Breast epithelium (tissue), 4 donors: ENCODE data around the gene APOO. TPM values are rescaled to one million over a fixed set of nuclear protein-coding genes. Genes with fewer than 3 reads are reported as not detected.

Experiments used
- DNase-seq, 2 donors: peaks; one replicate each; pipeline ENCODE4 v3.0.0-alpha.2; 2019; ENCODE audit warnings: low spot score in 2 of 2
- H3K27ac ChIP-seq, 2 donors: fragments of 200-600 bp; sonication (generic) in 1 of 2; one replicate each; pipeline ENCODE4 v1.5.1; 2016 to 2019; ENCODE audit warnings: mild to moderate bottlenecking in 1 of 2
- H3K27me3 ChIP-seq, 2 donors: fragments of 200-600 bp; sonication (generic) in 1 of 2; one replicate each; pipeline versions ENCODE4 v1.5.1 to v1.6.0; 2017 to 2019; ENCODE audit warnings: control low read depth in 1 of 2, mild to moderate bottlenecking in 1 of 2
- H3K36me3 ChIP-seq: fragments of 200-600 bp; one replicate; pipeline ENCODE4 v1.5.1; 2019
- H3K4me1 ChIP-seq, 2 donors: fragments of 200-600 bp; sonication (generic); one replicate each; pipeline ENCODE4 v1.5.1; 2016 to 2019; ENCODE audit warnings: control low read depth in 1 of 2
- H3K4me3 ChIP-seq, 3 donors: fragments of 200-600 bp; sonication (generic); 1 replicate in 2 of 3; 2 replicates in 1 of 3; pipeline ENCODE4 v1.5.1; 2016 to 2019; ENCODE audit warnings: mild to moderate bottlenecking in 3 of 3, moderate library complexity in 2 of 3
- H3K9me3 ChIP-seq, 2 donors: fragments of 200-600 bp; sonication (generic) in 1 of 2; one replicate each; pipeline ENCODE4 v1.5.1; 2016 to 2019; ENCODE audit warnings: control low read depth in 1 of 2
- POLR2A ChIP-seq: fragments of 450-650 bp; IDR thresholded peaks from one replicate; pipeline ENCODE4 v1.6.1; 2016; ENCODE audit warnings: antibody characterized with exemption, mild to moderate bottlenecking, moderate library complexity
- POLR2AphosphoS5 ChIP-seq, 3 donors: sonication (generic); formaldehyde crosslinking; IDR thresholded peaks; one replicate each; pipeline ENCODE4 v1.6.1; 2017; ENCODE audit warnings: antibody characterized with exemption in 3 of 3
- intact Hi-C: fragments of 100-400 bp; cut with DNase I; formaldehyde crosslinking; loops from one replicate; pipeline ENCODE4 v1.15.1; 2023; ENCODE audit warnings: low total_unique reads
- total RNA-seq, 3 donors: library from RNA; depleted of rRNA; stranded (reverse); fragments of >200 nt; gene quantifications; one replicate each; pipeline ENCODE4 v1.1.0, GENCODE V29; 2016
- TF ChIP-seq, protein P1 (sequence below), 3 donors: fragments of 450-650 bp; IDR thresholded peaks; one replicate each; pipeline ENCODE4 v1.5.1; 2016 to 2017; ENCODE audit warnings: antibody characterized with exemption in 3 of 3, mild to moderate bottlenecking in 3 of 3, moderate library complexity in 3 of 3

APOO gene
- total RNA-seq, 3 donors from 2014 or later = 5.8 to 16.7 (median 16.1) TPM

DNA sequence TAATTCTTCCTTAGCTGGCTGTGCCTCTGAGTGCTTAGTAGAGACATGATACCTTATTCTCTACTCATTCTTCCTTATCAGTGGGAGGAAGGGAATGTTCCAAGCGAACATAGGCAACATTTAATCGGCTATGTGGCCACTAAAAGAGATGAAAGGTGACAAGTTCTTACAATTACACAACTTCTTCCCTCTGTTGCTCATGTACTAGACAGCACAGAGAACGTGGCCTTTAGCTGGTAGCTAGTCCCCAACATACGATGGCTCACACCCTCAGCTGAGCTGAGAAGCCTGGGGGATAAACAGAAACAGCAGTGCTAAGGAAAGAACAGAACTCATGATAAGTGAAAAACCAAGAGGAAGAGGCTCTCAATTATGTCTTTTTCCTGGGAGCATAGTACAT is 52.2 kb downstream of the APOO start:
- H3K4me1 ChIP-seq = no peaks in the 10 kb centered on the region
- H3K27me3 ChIP-seq = peaks cover 0 to 19% of the 10 kb centered on the region in 2 donors
- intact Hi-C loops = no loop called here
- no peak overlapping the region for H3K27ac ChIP-seq
- no peak for TF ChIP-seq POLR2A
- TF ChIP-seq, protein P1, sequence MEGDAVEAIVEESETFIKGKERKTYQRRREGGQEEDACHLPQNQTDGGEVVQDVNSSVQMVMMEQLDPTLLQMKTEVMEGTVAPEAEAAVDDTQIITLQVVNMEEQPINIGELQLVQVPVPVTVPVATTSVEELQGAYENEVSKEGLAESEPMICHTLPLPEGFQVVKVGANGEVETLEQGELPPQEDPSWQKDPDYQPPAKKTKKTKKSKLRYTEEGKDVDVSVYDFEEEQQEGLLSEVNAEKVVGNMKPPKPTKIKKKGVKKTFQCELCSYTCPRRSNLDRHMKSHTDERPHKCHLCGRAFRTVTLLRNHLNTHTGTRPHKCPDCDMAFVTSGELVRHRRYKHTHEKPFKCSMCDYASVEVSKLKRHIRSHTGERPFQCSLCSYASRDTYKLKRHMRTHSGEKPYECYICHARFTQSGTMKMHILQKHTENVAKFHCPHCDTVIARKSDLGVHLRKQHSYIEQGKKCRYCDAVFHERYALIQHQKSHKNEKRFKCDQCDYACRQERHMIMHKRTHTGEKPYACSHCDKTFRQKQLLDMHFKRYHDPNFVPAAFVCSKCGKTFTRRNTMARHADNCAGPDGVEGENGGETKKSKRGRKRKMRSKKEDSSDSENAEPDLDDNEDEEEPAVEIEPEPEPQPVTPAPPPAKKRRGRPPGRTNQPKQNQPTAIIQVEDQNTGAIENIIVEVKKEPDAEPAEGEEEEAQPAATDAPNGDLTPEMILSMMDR (IDR thresholded peaks at IDR 0.05) = no peak
- no peak for TF ChIP-seq POLR2AphosphoS5 (IDR thresholded peaks at IDR 0.05)
- no peak overlapping the region for H3K4me3 ChIP-seq
- no peak for DNase-seq
- no peaks in the 10 kb centered on the region for H3K9me3 ChIP-seq
- no peaks in the 10 kb centered on the region for H3K36me3 ChIP-seq

DNA sequence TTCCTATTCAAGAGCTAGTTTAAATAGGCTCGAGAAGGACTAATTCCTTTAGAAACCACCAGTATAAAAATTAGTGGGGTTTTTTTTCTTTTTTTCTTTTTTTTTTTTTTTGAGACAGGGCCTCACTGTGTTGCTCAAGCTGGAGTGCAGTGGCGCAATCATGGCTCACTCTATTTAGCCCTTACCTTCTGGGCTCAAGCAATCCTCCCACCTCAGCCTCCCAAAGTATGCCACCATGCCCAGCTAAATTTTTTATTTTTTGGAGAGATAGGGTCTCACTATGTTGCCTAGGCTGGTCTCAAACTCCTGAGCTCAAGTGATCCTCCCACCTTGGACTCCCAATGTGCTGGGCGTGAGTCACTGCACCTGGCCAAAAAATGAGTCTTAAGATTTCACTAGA is 52.8 kb downstream of the APOO start:
- Histone ChIP-seq H3K4me3 (no peak overlapping the region), H3K27me3 (peaks cover 0 to 21% of the 10 kb centered on the region in 2 donors), H3K4me1 (no peaks in the 10 kb centered on the region), H3K36me3 (no peaks in the 10 kb centered on the region), H3K27ac (no peak overlapping the region), H3K9me3 (no peaks in the 10 kb centered on the region)
- intact Hi-C loops = no loop called here
- no peak for DNase-seq
- TF ChIP-seq, protein P1 (IDR thresholded peaks at IDR 0.05) = no peak
- TF ChIP-seq POLR2A = no peak
- no peak for TF ChIP-seq POLR2AphosphoS5 (IDR thresholded peaks at IDR 0.05)

DNA sequence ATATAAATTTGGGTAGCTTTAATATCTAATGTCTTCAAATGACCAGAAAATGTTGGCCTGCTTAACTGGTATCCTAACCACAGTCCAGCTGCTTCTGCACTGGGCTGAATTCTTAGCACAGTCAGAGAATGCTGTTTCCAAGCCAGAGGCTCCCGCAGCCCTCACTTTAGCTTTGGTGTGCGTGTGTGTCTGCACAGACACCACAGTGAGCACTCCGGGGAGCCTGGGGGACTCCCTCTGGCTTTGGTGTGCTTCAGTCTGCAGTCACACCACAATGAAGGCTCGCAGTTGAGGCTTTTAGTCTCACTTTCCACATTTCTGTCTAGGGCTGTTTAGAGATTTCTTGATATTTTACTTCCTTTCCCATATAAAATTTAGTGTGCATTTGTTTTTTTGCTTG is 53.6 kb downstream of the APOO start:
- H3K4me3 ChIP-seq = no peak overlapping the region
- peaks cover 0 to 19% of the 10 kb centered on the region in 2 donors for H3K27me3 ChIP-seq
- H3K9me3 ChIP-seq = no peaks in the 10 kb centered on the region
- H3K4me1 ChIP-seq = no peaks in the 10 kb centered on the region
- intact Hi-C loops = no loop called here
- TF ChIP-seq POLR2A (no peak), POLR2AphosphoS5 (IDR thresholded peaks at IDR 0.05) (no peak)
- TF ChIP-seq, protein P1 (IDR thresholded peaks at IDR 0.05) = no peak
- H3K27ac ChIP-seq = no peak overlapping the region
- DNase-seq = no peak
- H3K36me3 ChIP-seq = no peaks in the 10 kb centered on the region

DNA sequence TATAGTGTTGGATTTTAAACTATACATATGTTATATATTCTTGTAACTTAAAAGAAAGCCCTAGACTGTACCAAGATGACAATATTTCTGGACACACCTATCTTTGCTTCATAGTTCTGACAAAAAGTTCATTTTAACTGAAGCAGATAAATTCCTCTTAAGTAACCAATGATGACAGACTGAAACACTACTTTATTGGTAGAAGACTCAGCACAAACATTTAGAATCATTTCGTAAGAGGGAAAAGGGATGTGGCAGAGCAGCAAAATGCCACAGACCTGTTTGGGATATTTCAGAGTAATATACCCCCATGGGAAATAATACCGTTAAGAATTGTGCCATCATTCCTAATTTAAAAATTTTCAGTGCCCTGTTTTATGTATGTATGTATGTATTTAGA is 56.2 kb downstream of the APOO start:
- no peaks in the 10 kb centered on the region for H3K4me1 ChIP-seq
- H3K9me3 ChIP-seq = no peaks in the 10 kb centered on the region
- intact Hi-C loops = no loop called here
- no peak overlapping the region for H3K27ac ChIP-seq
- DNase-seq = no peak
- H3K4me3 ChIP-seq = no peak overlapping the region
- peaks cover 0 to 13% of the 10 kb centered on the region in 2 donors for H3K27me3 ChIP-seq
- no peak for TF ChIP-seq POLR2AphosphoS5 (IDR thresholded peaks at IDR 0.05)
- TF ChIP-seq POLR2A = no peak
- TF ChIP-seq, protein P1 (IDR thresholded peaks at IDR 0.05) = no peak
- H3K36me3 ChIP-seq = no peaks in the 10 kb centered on the region

DNA sequence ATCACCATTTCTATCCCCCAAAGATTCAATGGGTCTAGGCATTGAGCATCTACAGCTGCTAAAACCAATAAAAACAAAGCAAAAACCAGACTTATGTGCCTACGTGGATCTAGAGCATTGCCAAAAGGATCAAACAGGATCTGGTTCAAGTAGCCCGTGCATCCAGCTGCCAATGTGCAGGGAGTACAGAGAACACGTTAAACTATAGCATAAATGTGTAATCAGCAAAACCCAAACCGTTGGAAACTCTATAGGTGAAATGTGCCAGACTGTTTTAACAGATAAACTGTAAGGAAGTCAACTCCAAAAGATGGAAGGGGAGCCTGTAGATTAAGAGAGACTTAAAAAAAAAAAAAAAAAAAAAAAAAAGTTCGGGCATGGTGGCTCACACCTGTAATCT is 58.5 kb downstream of the APOO start:
- TF ChIP-seq POLR2A (no peak), POLR2AphosphoS5 (IDR thresholded peaks at IDR 0.05) (no peak)
- TF ChIP-seq, protein P1 (IDR thresholded peaks at IDR 0.05) = no peak
- H3K27me3 ChIP-seq = peaks cover 0 to 7% of the 10 kb centered on the region in 2 donors
- intact Hi-C loops = no loop called here
- no peaks in the 10 kb centered on the region for H3K9me3 ChIP-seq
- no peak overlapping the region for H3K4me3 ChIP-seq
- DNase-seq = no peak
- H3K4me1 ChIP-seq = no peaks in the 10 kb centered on the region
- no peaks in the 10 kb centered on the region for H3K36me3 ChIP-seq
- no peak overlapping the region for H3K27ac ChIP-seq
